ENCODE results near the gene NECTIN2.

NECTIN2 gene

DNA sequence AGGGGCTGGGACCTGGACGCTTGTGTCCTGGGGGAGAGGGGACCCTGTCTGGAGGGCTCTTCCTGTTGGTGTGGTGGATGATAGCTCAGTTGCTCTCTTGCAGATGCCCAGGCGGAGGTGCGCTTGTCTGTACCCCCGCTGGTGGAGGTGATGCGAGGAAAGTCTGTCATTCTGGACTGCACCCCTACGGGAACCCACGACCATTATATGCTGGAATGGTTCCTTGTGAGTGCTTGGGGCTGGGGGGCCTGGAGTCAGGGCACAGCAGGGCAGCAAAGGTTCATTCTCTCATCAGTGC is 35.0 kb upstream of the NECTIN2 start:
- H2BK12ac ChIP-seq (ENCODE audit: low read length in 2 of 2) = no peak overlapping the region
- DNase-seq = no peak

DNA sequence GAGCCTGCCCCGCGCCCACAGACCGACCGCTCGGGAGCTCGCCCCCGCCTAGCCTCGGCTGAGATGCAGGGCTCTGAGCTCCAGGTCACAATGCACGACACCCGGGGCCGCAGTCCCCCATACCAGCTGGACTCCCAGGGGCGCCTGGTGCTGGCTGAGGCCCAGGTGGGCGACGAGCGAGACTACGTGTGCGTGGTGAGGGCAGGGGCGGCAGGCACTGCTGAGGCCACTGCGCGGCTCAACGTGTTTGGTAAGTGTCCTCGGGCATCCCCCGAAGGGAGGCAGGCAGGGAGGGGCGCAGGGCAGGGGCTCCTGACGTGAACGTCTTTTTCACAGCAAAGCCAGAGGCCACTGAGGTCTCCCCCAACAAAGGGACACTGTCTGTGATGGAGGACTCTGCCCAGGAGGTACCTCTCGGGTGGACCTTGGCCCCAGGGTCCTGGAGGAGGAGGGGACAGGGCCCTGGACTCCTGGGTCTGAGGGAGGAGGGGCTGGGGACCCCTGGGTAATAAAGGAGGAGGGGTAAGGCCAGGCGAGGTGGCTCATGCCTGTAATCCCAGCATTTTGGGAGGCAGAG is 33.9 kb upstream of the NECTIN2 start:
- peaks cover 0 to 9% of the 10 kb centered on the region in 2 experiments for H3K27me3 ChIP-seq (ENCODE audit: control insufficient read depth in 1 of 2, insufficient read depth in 1 of 2, low read length in 2 of 2)
- H2BK12ac ChIP-seq (ENCODE audit: low read length in 2 of 2) = peak overlapping the region in 1 of 2 experiments; percentile 32
- H2AFZ ChIP-seq (ENCODE audit: low read depth, low read length) = no peak overlapping the region
- H3K4me3 ChIP-seq (ENCODE audit: insufficient read depth in 1 of 2, low read depth in 1 of 2, low read length in 2 of 2) = no peak overlapping the region
- no peak overlapping the region for H3K4me2 ChIP-seq (ENCODE audit: low read length, poor library complexity, severe bottlenecking)
- H3K9ac ChIP-seq (ENCODE audit: low read length) = no peak overlapping the region
- H3K14ac ChIP-seq (ENCODE audit: low read length in 2 of 2) = no peak overlapping the region
- no peak overlapping the region for H4K8ac ChIP-seq (ENCODE audit: low read length)
- H3K4me1 ChIP-seq (ENCODE audit: control insufficient read depth, insufficient read depth, low read depth, low read length) = peaks cover 28% of the 10 kb centered on the region
- no peaks in the 10 kb centered on the region for H3K9me3 ChIP-seq (ENCODE audit: control insufficient read depth, low read length)
- no peak overlapping the region for H2BK120ac ChIP-seq (ENCODE audit: low read depth, low read length)
- no peak overlapping the region for H3K27ac ChIP-seq (ENCODE audit: low read length, poor library complexity, severe bottlenecking)
- H2BK5ac ChIP-seq (ENCODE audit: low read depth, low read length, poor library complexity, severe bottlenecking) = no peak overlapping the region
- 95% methylated on average over 27 of the region's 28 CpGs for WGBS
- no peak overlapping the region for H3K18ac ChIP-seq (ENCODE audit: low read depth in 1 of 2, low read length in 2 of 2)
- no peak overlapping the region for H3K23ac ChIP-seq (ENCODE audit: low read length in 2 of 2)
- H2AK5ac ChIP-seq (ENCODE audit: low read length, severe bottlenecking) = no peak overlapping the region
- no peak overlapping the region for H4K91ac ChIP-seq (ENCODE audit: low read length)
- H3K36me3 ChIP-seq (ENCODE audit: control insufficient read depth in 1 of 2, insufficient read depth in 2 of 2, low read depth in 1 of 2, low read length in 2 of 2) = peaks cover 0 to 23% of the 10 kb centered on the region in 2 experiments
- no peak for DNase-seq
- H2BK15ac ChIP-seq (ENCODE audit: low read depth, poor library complexity, severe bottlenecking) = no peak overlapping the region
- H3K4ac ChIP-seq (ENCODE audit: low read depth in 1 of 2, low read length in 2 of 2) = no peak overlapping the region
- no peaks in the 10 kb centered on the region for H3K79me1 ChIP-seq (replicated peaks; ENCODE audit: low read length, poor library complexity, severe bottlenecking)

More for the DNA sequence above, 35.0 kb upstream of the NECTIN2 start:
- H3K4ac ChIP-seq (ENCODE audit: low read depth in 1 of 2, low read length in 2 of 2) = no peak overlapping the region
- H3K9ac ChIP-seq (ENCODE audit: low read length) = no peak overlapping the region
- no peak overlapping the region for H4K91ac ChIP-seq (ENCODE audit: low read length)
- no peaks in the 10 kb centered on the region for H3K79me1 ChIP-seq (replicated peaks; ENCODE audit: low read length, poor library complexity, severe bottlenecking)
- WGBS = 93% methylated on average over 7 of the region's 7 CpGs
- peaks cover 32% of the 10 kb centered on the region for H3K4me1 ChIP-seq (ENCODE audit: control insufficient read depth, insufficient read depth, low read depth, low read length)
- no peak overlapping the region for H2BK15ac ChIP-seq (ENCODE audit: low read depth, poor library complexity, severe bottlenecking)
- H3K27ac ChIP-seq (ENCODE audit: low read length, poor library complexity, severe bottlenecking) = no peak overlapping the region
- no peak overlapping the region for H2BK120ac ChIP-seq (ENCODE audit: low read depth, low read length)
- no peak overlapping the region for H3K4me2 ChIP-seq (ENCODE audit: low read length, poor library complexity, severe bottlenecking)
- H3K9me3 ChIP-seq (ENCODE audit: control insufficient read depth, low read length) = no peaks in the 10 kb centered on the region
- H3K14ac ChIP-seq (ENCODE audit: low read length in 2 of 2) = no peak overlapping the region
- H3K36me3 ChIP-seq (ENCODE audit: control insufficient read depth in 1 of 2, insufficient read depth in 2 of 2, low read depth in 1 of 2, low read length in 2 of 2) = peaks cover 0 to 23% of the 10 kb centered on the region in 2 experiments
- H4K8ac ChIP-seq (ENCODE audit: low read length) = no peak overlapping the region
- no peak overlapping the region for H2AFZ ChIP-seq (ENCODE audit: low read depth, low read length)
- no peak overlapping the region for H3K23ac ChIP-seq (ENCODE audit: low read length in 2 of 2)
- no peak overlapping the region for H3K4me3 ChIP-seq (ENCODE audit: insufficient read depth in 1 of 2, low read depth in 1 of 2, low read length in 2 of 2)
- no peak overlapping the region for H3K18ac ChIP-seq (ENCODE audit: low read depth in 1 of 2, low read length in 2 of 2)
- H3K27me3 ChIP-seq (ENCODE audit: control insufficient read depth in 1 of 2, insufficient read depth in 1 of 2, low read length in 2 of 2) = peaks cover 0 to 9% of the 10 kb centered on the region in 2 experiments
- no peak overlapping the region for H2AK5ac ChIP-seq (ENCODE audit: low read length, severe bottlenecking)
- H2BK5ac ChIP-seq (ENCODE audit: low read depth, low read length, poor library complexity, severe bottlenecking) = no peak overlapping the region

DNA sequence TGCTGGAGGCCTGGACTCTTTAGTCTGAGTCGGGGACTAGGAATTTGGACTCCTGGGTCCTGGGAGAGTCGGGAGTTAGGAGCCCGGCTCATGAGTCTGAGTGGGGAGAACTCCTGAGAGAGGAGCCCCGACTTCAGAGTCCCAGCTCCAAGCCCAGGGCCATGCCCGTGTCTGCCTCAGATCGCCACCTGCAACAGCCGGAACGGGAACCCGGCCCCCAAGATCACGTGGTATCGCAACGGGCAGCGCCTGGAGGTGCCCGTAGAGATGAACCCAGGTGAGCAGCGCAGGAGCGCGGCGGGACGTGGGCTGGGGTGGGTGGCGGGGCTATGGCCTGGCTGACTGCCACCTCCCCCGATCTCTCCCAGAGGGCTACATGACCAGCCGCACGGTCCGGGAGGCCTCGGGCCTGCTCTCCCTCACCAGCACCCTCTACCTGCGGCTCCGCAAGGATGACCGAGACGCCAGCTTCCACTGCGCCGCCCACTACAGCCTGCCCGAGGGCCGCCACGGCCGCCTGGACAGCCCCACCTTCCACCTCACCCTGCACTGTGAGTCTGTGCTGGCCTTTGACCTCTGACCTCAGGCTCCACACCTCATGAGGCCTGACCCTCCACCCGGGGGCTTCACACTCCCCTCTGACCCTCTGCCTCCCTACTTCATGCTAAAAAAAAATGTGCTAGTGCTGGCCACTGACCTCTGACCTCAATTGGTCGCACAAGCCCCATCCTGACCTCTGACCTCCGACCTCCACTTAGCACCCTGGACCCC is 32.8 kb upstream of the NECTIN2 start:
- WGBS = 88% methylated on average over 35 of the region's 38 CpGs
- H3K27me3 ChIP-seq (ENCODE audit: control insufficient read depth in 1 of 2, insufficient read depth in 1 of 2, low read length in 2 of 2) = peaks cover 0 to 9% of the 10 kb centered on the region in 2 experiments
- H4K91ac ChIP-seq (ENCODE audit: low read length) = no peak overlapping the region
- H2BK5ac ChIP-seq (ENCODE audit: low read depth, low read length, poor library complexity, severe bottlenecking) = no peak overlapping the region
- no peak overlapping the region for H2AK5ac ChIP-seq (ENCODE audit: low read length, severe bottlenecking)
- H3K79me1 ChIP-seq (replicated peaks; ENCODE audit: low read length, poor library complexity, severe bottlenecking) = no peaks in the 10 kb centered on the region
- DNase-seq = no peak
- no peak overlapping the region for H3K23ac ChIP-seq (ENCODE audit: low read length in 2 of 2)
- H3K36me3 ChIP-seq (ENCODE audit: control insufficient read depth in 1 of 2, insufficient read depth in 2 of 2, low read depth in 1 of 2, low read length in 2 of 2) = peaks cover 0 to 23% of the 10 kb centered on the region in 2 experiments
- H2BK120ac ChIP-seq (ENCODE audit: low read depth, low read length) = no peak overlapping the region
- H3K4me1 ChIP-seq (ENCODE audit: control insufficient read depth, insufficient read depth, low read depth, low read length) = peaks cover 20% of the 10 kb centered on the region
- H3K14ac ChIP-seq (ENCODE audit: low read length in 2 of 2) = no peak overlapping the region
- H4K8ac ChIP-seq (ENCODE audit: low read length) = no peak overlapping the region
- no peak overlapping the region for H3K4me3 ChIP-seq (ENCODE audit: insufficient read depth in 1 of 2, low read depth in 1 of 2, low read length in 2 of 2)
- H2AFZ ChIP-seq (ENCODE audit: low read depth, low read length) = no peak overlapping the region
- no peak overlapping the region for H3K4ac ChIP-seq (ENCODE audit: low read depth in 1 of 2, low read length in 2 of 2)
- no peak overlapping the region for H3K4me2 ChIP-seq (ENCODE audit: low read length, poor library complexity, severe bottlenecking)
- H2BK15ac ChIP-seq (ENCODE audit: low read depth, poor library complexity, severe bottlenecking) = peak overlapping the region; percentile 86
- H3K18ac ChIP-seq (ENCODE audit: low read depth in 1 of 2, low read length in 2 of 2) = no peak overlapping the region
- no peak overlapping the region for H3K9ac ChIP-seq (ENCODE audit: low read length)
- no peaks in the 10 kb centered on the region for H3K9me3 ChIP-seq (ENCODE audit: control insufficient read depth, low read length)
- H2BK12ac ChIP-seq (ENCODE audit: low read length in 2 of 2) = no peak overlapping the region
- no peak overlapping the region for H3K27ac ChIP-seq (ENCODE audit: low read length, poor library complexity, severe bottlenecking)

DNA sequence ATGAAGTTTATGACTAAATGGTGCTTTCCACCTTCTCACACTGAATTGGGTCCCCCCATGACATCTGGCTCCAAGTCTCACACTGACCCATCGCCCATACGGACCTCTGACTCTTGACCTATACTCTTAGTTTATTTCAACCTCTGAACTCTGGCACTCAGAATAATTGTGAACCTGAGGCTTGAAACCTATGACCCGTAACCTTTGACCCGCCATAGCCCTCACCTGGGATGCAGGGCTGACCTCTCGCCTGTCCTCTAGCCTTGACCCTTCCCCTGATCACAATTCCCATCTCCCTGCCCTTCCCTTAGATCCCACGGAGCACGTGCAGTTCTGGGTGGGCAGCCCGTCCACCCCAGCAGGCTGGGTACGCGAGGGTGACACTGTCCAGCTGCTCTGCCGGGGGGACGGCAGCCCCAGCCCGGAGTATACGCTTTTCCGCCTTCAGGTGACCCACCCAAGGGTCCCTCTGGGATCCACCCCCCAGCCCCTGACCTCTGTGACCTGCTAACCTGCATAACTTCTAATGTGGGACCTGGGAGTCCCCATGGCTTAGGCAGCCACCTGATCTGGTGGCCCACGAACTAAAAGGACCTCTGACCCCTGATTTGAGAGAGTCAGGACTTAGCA is 32.1 kb upstream of the NECTIN2 start:
- no peak overlapping the region for H3K18ac ChIP-seq (ENCODE audit: low read depth in 1 of 2, low read length in 2 of 2)
- H2BK5ac ChIP-seq (ENCODE audit: low read depth, low read length, poor library complexity, severe bottlenecking) = no peak overlapping the region
- no peak overlapping the region for H2AFZ ChIP-seq (ENCODE audit: low read depth, low read length)
- no peak overlapping the region for H4K91ac ChIP-seq (ENCODE audit: low read length)
- H3K9me3 ChIP-seq (ENCODE audit: control insufficient read depth, low read length) = no peaks in the 10 kb centered on the region
- no peak overlapping the region for H3K4me2 ChIP-seq (ENCODE audit: low read length, poor library complexity, severe bottlenecking)
- DNase-seq = no peak
- no peak overlapping the region for H3K9ac ChIP-seq (ENCODE audit: low read length)
- H3K4me3 ChIP-seq (ENCODE audit: insufficient read depth in 1 of 2, low read depth in 1 of 2, low read length in 2 of 2) = no peak overlapping the region
- no peak overlapping the region for H3K27ac ChIP-seq (ENCODE audit: low read length, poor library complexity, severe bottlenecking)
- H2BK15ac ChIP-seq (ENCODE audit: low read depth, poor library complexity, severe bottlenecking) = peak overlapping the region; percentile 45
- H2BK120ac ChIP-seq (ENCODE audit: low read depth, low read length) = no peak overlapping the region
- H3K4ac ChIP-seq (ENCODE audit: low read depth in 1 of 2, low read length in 2 of 2) = no peak overlapping the region
- H3K27me3 ChIP-seq (ENCODE audit: control insufficient read depth in 1 of 2, insufficient read depth in 1 of 2, low read length in 2 of 2) = peaks cover 4 to 9% of the 10 kb centered on the region in 2 experiments
- H3K79me1 ChIP-seq (replicated peaks; ENCODE audit: low read length, poor library complexity, severe bottlenecking) = no peaks in the 10 kb centered on the region
- peaks cover 14% of the 10 kb centered on the region for H3K4me1 ChIP-seq (ENCODE audit: control insufficient read depth, insufficient read depth, low read depth, low read length)
- H4K8ac ChIP-seq (ENCODE audit: low read length) = no peak overlapping the region
- H2BK12ac ChIP-seq (ENCODE audit: low read length in 2 of 2) = no peak overlapping the region
- H2AK5ac ChIP-seq (ENCODE audit: low read length, severe bottlenecking) = no peak overlapping the region
- 87% methylated on average over 16 of the region's 16 CpGs for WGBS
- no peak overlapping the region for H3K14ac ChIP-seq (ENCODE audit: low read length in 2 of 2)
- peaks cover 0 to 23% of the 10 kb centered on the region in 2 experiments for H3K36me3 ChIP-seq (ENCODE audit: control insufficient read depth in 1 of 2, insufficient read depth in 2 of 2, low read depth in 1 of 2, low read length in 2 of 2)
- H3K23ac ChIP-seq (ENCODE audit: low read length in 2 of 2) = no peak overlapping the region
